Activated CD4-positive, alpha-beta T cell treated with anti-CD3 and anti-CD28 coated beads for 4 hours (primary cell): ENCODE results near the gene PCDHGA8.
A peak's percentile ranks its signal among the peaks of the same experiment; 100 is the strongest.
"Not testable (repeated sequence)": the region's sequence is repeated elsewhere in the genome, so short reads cannot be mapped to it uniquely, and the experiment has no call there.

Source experiments
- DNase-seq, 2 donors: peaks; one replicate each; pipeline ENCODE4 v3.0.0-alpha.2; 2020

The PCDHGA8 gene

DNA sequence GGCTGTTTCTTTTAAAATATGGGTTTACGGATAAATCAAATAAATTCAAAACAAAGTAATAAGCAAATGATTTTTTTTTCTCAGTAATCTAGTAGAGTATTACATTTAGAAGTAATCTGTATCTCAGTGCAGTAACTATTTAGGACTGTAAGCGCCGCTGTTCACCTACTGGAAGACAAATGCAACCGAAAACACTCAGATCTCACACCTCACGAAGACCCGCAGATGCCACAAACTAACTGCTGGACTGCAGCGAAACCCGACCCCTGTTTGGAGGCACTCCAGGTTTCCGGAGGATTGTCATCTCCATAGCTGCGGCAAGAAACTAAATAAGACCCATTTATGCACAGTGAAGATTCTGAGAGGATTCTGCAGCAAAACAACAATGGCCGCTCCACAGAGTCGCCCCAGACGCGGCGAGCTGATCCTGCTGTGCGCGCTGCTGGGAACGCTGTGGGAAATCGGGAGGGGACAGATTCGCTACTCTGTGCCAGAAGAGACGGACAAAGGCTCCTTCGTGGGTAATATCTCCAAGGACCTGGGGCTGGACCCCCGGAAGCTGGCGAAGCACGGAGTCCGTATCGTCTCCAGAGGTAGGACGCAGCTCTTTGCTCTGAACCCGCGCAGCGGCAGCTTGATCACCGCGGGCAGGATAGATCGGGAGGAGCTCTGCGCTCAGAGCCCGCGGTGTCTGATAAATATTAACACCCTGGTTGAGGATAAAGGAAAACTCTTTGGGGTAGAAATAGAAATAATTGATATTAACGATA lies at the start of gene PCDHGA8:
PCDHGA8 (plus strand) TSS at position 205 of the 770 bp plus-strand sequence; CDS start at position 386, 181 bp downstream.
- no peak for DNase-seq

DNA sequence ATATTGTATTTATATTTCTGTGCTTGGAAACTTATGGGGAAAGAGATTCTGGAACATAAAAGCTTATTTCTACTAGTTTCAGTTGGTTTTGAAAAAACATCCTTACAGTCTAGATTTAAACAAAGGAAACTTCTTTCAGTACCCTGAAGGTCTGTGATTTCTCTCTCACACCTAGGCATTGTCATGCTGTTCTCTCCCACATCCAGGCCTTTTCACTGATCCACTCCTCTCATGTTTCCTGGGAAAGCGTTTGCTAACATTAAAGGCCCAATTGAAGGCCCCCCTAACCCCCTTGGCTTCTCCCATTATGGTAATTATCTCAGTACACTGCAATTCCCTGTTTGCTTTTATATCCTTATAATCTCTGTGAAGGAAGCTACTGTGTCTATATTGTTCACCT lies 49.7 kb upstream of the PCDHGA8 start:
- no peak for DNase-seq

DNA sequence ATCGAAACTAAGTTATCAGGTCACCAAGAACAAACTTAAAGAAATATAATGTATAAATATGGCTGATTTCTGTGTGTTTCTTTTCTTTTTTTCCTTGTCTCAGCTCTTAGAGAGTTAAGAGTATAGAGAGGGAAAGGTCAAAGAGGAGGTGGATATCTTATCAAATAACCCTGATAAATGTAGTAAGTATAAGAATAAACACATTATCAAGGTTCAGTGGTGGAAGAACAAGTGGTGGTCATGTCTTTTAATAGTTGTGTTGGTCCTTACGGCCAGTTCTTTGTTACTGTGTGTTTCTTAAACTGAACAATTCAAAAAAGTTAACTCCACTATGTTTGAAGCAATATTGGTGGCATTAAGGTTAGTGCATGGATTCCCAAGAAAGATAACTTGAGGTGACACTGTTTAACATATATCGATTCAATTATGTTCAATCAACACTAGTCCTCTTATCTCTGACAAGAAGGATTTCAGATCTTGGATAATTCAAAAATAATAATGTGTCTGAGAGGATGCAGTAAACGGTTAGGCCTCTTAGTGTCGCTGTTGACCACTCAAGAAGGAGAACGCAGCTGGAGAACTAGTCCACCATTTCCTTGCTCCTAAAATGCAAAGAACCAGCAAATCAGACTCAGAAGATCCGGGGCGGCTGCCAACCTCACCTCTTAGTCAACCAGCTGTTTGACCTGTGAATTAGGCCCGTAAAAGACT lies 49.0 kb upstream of the PCDHGA8 start, which contains the start of gene PCDHGA3:
PCDHGA3 (plus strand) TSS at position 588 of the 711 bp plus-strand sequence. CDS start 205 bp downstream, outside the sequence.
- no peak for DNase-seq

DNA sequence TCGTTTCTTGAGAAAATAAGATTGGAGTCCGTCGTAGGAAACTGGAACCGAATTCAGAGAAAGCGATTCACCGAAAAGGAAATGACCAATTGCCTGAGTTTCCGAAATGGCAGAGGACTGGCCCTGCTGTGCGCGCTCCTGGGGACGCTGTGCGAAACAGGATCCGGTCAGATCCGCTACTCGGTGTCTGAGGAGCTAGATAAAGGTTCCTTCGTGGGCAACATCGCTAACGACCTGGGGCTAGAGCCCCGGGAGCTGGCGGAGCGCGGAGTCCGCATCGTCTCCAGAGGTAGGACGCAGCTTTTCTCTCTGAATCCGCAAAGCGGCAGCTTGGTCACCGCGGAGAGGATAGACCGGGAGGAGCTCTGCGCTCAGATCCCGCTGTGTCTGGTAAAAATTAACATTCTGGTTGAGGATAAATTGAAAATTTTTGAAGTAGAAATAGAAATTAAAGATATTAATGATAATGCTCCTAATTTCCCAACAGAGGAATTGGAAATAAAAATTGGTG lies 48.4 kb upstream of the PCDHGA8 start:
- no peak for DNase-seq

DNA sequence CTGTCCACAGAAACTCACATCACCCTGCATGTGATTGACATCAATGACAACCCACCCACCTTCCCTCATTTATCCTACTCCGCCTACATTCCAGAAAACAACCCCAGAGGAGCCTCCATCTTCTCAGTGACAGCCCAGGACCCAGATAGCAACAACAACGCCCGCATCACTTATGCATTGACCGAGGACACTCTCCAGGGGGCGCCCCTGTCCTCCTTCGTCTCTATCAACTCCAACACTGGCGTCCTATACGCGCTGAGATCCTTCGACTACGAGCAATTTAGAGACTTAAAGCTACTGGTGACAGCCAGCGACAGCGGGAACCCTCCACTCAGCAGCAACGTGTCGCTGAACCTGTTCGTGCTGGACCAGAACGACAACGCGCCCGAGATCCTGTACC lies 47.1 kb upstream of the PCDHGA8 start:
- DNase-seq = no peak

DNA sequence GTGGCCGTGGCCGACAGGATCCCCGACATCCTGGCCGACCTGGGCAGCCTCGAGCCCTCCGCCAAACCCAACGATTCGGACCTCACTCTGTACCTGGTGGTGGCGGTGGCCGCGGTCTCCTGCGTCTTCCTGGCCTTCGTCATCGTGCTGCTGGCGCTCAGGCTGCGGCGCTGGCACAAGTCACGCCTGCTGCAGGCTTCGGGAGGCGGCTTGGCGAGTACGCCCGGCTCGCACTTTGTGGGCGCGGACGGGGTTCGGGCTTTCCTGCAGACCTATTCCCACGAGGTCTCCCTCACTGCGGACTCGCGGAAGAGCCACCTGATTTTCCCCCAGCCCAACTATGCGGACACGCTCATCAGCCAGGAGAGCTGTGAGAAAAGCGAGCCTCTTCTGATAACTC lies 46.4 kb upstream of the PCDHGA8 start:
- DNase-seq = not testable (repeated sequence)

DNA sequence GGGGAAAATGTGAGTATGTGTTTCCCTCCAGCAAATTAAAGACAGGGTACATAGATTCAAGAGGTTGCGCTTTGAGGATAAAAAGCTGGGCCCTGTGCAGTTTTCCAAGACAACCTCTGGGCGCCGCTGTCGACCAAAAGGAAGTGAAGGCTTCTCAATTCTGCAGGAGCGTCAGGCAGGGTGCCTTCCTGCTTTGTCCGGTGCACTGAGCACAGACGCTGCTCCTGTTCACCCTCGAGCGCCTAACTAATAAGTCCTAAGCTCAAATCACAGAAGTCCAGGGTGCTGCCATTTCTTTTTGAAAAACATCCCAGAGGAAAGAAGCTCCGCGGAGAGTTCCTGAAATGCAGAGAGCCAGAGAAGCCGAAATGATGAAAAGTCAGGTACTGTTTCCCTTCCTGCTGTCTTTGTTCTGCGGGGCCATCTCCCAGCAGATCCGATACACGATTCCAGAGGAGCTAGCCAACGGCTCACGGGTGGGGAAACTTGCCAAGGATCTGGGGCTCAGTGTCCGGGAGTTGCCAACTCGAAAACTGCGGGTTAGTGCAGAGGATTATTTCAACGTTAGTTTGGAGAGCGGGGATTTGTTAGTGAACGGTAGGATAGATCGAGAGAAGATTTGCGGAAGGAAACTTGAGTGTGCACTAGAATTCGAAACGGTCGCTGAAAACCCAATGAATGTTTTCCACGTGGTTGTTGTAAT lies 42.4 kb upstream of the PCDHGA8 start, which contains the start of gene PCDHGB1:
PCDHGB1 (plus strand) TSS at position 183 of the 703 bp plus-strand sequence; CDS start at position 345, 162 bp downstream.
- no peak for DNase-seq

DNA sequence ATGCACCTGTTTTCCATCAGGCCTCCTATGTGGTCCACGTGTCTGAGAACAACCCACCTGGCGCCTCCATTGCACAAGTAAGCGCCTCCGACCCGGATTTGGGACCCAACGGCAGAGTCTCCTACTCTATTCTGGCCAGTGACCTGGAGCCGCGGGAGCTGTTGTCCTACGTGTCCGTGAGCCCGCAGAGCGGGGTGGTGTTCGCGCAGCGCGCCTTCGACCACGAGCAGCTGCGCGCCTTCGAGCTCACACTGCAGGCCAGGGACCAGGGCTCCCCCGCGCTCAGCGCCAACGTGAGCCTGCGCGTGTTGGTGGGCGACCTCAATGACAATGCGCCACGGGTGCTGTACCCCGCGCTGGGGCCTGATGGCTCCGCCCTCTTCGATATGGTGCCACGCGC lies 40.8 kb upstream of the PCDHGA8 start:
- DNase-seq = no peak

DNA sequence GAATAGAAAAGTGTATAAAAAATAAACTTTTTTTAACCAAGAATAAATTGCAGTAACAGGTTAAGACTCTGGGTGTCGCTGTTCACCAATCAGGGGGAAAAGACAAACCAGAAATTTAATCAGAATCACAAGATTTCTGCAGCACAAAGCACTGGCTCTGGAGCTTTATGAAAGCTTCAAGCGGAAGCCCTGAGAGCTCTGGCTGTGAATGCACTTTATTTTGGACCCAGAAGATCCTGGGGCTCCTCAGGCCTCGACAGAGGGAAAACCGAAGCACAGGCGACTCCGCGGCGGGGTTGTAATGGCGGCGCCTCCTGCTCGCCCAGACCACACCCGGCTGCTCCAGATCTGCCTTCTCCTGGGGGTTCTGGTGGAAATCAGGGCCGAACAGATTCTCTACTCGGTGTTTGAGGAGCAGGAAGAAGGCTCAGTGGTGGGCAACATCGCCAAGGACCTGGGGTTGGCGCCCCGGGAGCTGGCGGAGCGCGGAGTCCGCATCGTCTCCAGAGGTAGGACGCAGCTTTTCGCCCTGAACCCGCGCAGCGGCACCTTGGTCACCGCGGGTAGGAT lies 37.4 kb upstream of the PCDHGA8 start, which contains the start of gene PCDHGA4:
PCDHGA4 (plus strand) TSS at position 122 of the 570 bp plus-strand sequence; CDS start at position 209, 87 bp downstream.
- DNase-seq = no peak

DNA sequence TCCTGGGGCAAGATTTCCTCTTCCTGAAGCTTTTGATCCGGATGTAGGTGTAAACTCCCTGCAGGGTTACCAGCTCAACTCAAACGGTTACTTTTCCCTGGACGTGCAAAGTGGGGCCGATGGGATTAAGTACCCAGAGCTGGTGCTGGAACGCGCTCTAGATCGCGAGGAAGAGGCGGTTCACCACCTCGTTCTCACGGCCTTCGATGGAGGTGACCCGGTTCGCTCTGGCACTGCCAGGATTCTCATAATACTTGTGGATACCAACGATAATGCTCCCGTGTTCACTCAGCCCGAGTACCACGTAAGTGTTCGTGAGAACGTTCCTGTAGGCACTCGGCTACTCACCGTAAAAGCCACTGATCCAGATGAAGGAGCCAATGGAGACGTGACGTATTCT lies 36.8 kb upstream of the PCDHGA8 start:
- no peak for DNase-seq

DNA sequence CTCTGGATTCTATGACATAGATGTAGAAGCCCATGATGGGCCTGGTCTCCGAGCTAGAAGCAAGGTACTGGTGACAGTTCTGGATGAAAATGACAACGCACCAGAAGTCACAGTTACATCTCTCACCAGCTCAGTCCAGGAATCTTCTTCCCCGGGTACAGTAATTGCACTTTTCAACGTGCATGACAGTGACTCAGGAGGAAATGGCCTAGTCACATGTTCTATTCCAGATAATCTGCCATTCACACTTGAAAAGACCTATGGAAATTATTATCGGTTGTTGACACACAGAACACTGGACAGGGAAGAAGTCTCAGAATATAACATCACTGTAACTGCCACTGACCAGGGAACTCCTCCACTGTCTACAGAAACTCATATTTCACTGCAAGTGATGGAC lies 36.3 kb upstream of the PCDHGA8 start:
- no peak for DNase-seq

DNA sequence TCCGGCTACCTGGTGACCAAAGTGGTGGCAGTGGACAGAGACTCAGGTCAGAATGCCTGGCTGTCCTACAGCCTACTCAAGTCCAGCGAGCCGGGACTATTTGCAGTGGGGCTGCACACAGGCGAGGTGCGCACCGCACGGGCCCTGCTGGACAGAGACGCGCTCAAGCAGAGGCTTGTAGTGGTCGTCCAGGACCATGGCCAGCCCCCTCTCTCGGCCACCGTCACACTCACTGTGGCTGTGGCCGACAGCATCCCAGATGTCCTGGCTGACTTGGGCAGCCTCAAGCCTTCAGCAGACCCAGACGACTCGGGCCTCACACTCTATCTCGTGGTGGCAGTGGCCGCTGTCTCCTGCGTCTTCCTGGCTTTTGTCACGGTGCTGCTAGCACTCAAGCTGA lies 35.5 kb upstream of the PCDHGA8 start:
- DNase-seq = no peak

DNA sequence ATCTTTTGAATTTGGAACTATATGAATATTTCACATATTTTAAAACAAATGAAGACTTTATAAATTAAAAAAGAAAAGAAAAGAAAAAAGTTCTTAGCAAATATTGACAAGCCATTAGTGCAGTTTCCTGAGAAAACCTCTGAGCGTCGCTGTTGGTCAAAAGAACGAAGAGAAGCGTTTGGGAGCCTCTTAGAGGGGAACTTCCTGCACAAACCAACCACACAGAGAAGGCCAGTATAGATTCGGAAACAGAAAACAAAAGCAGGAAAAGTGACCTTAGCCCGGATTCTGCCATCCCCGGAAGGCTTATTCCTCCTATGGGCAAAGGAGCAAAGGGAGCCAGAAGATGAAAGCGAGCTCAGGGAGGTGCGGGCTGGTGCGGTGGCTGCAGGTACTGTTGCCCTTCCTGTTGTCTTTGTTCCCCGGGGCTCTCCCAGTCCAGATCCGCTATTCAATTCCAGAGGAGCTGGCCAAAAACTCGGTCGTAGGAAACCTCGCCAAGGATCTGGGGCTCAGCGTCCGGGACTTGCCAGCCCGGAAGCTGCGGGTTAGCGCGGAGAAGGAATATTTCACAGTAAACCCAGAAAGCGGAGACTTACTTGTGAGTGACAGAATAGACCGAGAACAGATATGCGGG lies 32.5 kb upstream of the PCDHGA8 start, which contains the start of gene PCDHGB2:
PCDHGB2 (plus strand) TSS at position 205 of the 637 bp plus-strand sequence; CDS start at position 347, 142 bp downstream.
- DNase-seq = no peak

DNA sequence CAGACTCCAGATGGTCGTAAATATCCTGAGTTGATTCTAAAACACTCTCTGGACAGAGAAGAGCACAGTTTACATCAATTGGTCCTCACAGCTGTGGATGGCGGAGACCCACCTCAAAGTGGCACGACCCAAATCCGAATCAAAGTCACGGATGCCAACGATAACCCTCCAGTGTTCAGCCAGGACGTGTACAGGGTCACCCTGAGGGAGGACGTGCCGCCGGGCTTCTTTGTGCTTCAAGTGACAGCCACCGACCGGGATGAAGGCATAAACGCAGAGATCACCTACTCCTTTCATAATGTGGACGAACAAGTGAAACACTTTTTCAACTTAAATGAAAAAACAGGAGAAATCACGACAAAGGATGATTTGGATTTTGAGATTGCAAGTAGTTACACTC lies 31.7 kb upstream of the PCDHGA8 start:
- DNase-seq = no peak

DNA sequence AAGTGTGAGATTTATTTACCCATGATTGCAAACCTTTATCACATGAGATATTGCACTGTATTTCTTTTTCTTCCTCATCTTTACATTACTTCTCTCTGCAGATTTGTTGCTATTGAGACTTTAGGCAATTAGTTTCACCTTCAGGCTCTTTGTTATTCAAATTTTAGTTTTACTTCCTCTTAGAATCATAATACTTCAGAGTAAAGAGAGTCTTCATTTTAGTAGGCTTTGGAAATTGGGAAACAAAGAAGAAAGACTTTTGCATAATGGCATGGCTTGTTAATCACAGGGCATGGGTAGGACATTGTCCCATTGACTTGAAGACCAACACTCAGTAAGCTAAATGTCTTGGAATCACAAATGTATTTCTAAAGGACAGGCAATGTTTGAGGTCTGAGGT lies 29.7 kb upstream of the PCDHGA8 start:
- no peak for DNase-seq

DNA sequence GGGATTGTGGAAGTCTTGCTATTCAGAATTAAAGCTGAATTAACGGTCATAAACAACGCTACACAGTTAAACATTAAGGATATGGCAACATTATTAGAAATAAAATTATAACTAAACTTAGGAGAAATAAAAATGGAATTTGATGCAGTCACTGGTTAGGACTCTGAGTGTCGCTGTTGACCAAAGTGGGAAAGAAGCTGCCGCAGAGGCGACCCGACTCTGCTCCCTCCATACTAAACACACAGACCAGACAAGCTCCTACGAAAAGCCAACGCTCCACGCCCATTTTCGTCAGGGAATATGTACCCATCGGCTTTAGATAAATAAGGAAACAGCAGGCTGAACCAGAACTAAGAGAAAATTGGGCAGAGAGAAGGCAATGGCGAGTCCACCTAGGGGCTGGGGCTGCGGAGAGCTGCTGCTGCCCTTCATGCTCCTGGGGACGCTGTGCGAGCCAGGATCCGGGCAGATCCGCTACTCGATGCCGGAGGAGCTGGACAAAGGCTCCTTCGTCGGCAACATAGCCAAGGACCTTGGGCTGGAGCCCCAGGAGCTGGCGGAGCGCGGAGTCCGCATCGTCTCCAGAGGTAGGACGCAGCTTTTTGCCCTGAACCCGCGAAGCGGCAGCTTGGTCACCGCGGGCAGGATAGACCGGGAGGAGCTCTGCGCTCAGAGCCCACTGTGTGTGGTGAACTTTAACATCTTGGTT lies 28.3 kb upstream of the PCDHGA8 start, which contains the start of gene PCDHGA5:
PCDHGA5 (plus strand) TSS at position 211 of the 709 bp plus-strand sequence; CDS start at position 380, 169 bp downstream.
- DNase-seq = no peak

DNA sequence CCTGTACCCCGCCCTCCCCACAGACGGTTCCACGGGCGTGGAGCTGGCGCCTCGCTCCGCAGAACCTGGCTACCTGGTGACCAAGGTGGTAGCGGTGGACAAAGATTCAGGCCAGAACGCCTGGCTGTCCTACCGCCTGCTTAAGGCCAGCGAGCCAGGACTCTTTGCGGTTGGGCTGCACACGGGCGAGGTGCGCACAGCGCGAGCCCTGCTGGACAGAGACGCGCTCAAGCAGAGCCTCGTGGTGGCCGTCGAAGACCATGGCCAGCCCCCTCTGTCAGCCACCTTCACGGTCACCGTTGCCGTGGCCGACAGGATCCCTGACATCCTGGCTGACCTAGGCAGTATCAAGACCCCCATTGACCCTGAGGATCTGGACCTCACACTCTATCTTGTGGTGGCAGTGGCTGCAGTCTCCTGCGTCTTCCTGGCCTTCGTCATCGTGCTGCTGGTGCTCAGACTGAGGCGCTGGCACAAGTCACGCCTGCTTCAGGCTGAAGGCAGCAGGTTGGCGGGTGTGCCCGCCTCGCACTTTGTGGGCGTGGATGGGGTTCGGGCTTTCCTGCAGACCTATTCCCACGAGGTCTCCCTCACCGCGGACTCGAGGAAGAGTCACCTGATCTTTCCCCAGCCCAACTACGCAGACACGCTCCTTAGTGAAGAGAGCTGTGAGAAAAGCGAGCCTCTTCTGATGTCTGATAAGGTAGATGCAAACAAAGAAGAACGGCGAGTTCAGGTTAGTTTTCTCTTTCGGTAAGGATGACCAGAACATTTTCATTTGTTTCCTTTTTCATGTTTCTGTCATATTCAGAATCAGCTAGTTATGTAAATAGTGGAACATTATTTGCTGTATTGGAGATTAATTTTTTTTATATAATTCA lies 26.2 kb upstream of the PCDHGA8 start:
- no peak for DNase-seq

DNA sequence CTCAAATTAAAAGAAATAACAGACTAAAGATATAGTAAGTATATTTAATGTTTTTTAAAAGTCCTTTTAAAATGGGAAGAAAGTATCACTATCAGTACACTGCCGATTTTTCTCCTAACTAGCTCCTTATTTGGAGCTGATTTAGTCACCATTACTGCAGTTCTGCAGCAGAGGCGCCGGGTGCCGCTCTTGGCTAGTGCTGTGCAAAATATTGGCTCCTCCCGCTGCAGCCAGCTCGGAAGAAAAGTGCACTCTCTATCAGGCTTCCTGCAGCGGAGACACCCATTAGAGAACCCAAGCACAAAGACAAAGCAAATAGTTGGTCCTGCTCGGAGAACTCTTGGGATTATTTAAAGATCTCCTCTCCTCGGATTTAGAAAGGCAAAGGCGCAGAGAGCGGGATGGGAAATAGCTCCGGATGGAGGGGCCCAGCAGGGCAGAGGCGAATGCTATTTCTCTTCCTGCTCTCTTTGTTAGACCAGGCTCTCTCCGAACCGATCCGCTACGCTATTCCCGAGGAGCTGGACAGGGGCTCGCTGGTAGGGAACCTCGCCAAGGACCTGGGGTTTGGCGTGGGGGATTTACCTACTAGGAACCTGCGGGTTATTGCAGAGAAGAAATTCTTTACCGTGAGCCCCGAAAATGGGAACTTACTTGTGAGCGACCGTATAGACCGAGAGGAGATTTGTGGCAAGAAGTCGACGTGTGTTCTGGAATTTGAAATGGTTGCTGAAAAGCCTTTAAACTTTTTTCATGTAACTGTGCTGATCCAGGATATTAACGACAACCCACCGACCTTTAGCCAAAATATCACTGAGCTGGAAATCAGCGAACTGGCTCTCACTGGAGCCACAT lies 22.2 kb upstream of the PCDHGA8 start, which contains the start of gene PCDHGB3:
PCDHGB3 (plus strand) TSS at position 249 of the 855 bp plus-strand sequence; CDS start at position 402, 153 bp downstream.
- DNase-seq = peak; percentile 7 to 14
